Epithelial cell of proximal tubule (primary cell): ENCODE measurements around the gene EOLA1. TPM values are rescaled to one million over a fixed set of nuclear protein-coding genes. Genes with fewer than 3 reads are reported as not detected.

ENCODE experiments used
- total RNA-seq: library from RNA; depleted of rRNA; stranded (reverse); fragments of >200 nt; gene quantifications from 2 replicates; pipeline ENCODE4 v1.2.3, GENCODE V29; 2015

The EOLA1 gene
- total RNA-seq, 1 donor from 2014 or later: 6.5 TPM

Other genes starting within 250 kb of the EOLA1 start
- gene IDS, start 35.7 kb upstream of the EOLA1 start, total RNA-seq: 37.0 and 54.0 TPM in 2 replicates
- not detected in 2 replicates for gene HSFX3, start 8.9 kb downstream of the EOLA1 start, total RNA-seq
- gene MAGEA9B, start 46.4 kb downstream of the EOLA1 start, total RNA-seq: not detected in 2 replicates
- not detected in 2 replicates for gene HSFX2, start 54.3 kb downstream of the EOLA1 start, total RNA-seq
- 11.0 and 15.6 TPM in 2 replicates for gene TMEM185A, start 90.8 kb downstream of the EOLA1 start, total RNA-seq
- not detected in 2 replicates for gene MAGEA11, start 171.0 kb downstream of the EOLA1 start, total RNA-seq
- gene HSFX1, start 233.1 kb downstream of the EOLA1 start, total RNA-seq: 0.51 TPM in 1 of 2 replicates, not detected in the other
- gene MAGEA9, start 240.9 kb downstream of the EOLA1 start, total RNA-seq: not detected in 2 replicates